ENCODE measurements around the gene ELOA. TPM values are rescaled to one million over a fixed set of nuclear protein-coding genes. Genes with fewer than 3 reads are reported as not detected.

ELOA gene
- total RNA-seq (2014; rRNA removed; shearing (Covaris generic)) (44.3 and 49.6 TPM in 2 replicates), polyA plus RNA-seq (2016; fragmentation: Nextera tagmentation; extraction: Ambion mirVana) (46.4 and 50.1 TPM in 2 replicates)

- 0 to 1% methylated on average over 50 to 68 of the region's 119 CpGs for WGBS, 2 experiments (ENCODE audit: low coverage in 1 of 2, low lambda C conversion rate in 2 of 2, missing lambda C conversion rate in 2 of 2)
- DNase-seq: peak; percentile 90
- Histone ChIP-seq H3K9ac (peak within 1 kb of the TSS; percentile 90), H4K20me1 (ENCODE audit: insufficient read depth) (peaks cover 13% of the 10 kb centered on the region), H3K9me3 (ENCODE audit: low read depth) (no peaks in the 10 kb centered on the region), H3K27me3 (replicated peaks; ENCODE audit: insufficient read depth) (no peaks in the 10 kb centered on the region), H3K4me2 (ENCODE audit: unreplicated experiment) (peak within 1 kb of the TSS; percentile 94), H3K9me2 (ENCODE audit: insufficient read depth) (no peaks in the 10 kb centered on the region), H3K4me1 (ENCODE audit: insufficient read depth) (peaks cover 43% of the 10 kb centered on the region), H3K79me2 (ENCODE audit: insufficient read depth) (peaks cover 90% of the 10 kb centered on the region), H2AFZ (peak within 1 kb of the TSS; percentile 85), H3K27ac (peak within 1 kb of the TSS; percentile 75), H3K4me3 (peak within 1 kb of the TSS; percentile 90), H3F3A (ENCODE audit: insufficient read depth) (peaks cover 50% of the 10 kb centered on the region), H3K36me3 (ENCODE audit: low read depth) (peaks cover 11% of the 10 kb centered on the region; the same call in 1 of the 2 replicates)
- in situ Hi-C loops (cut with MboI): no loop called here
- TF ChIP-seq EZH2phosphoT487 (IDR thresholded peaks at IDR 0.05; ENCODE audit: insufficient read depth, low read depth) (no peak), EZH2 (IDR thresholded peaks at IDR 0.05; ENCODE audit: insufficient read depth, poor library complexity, severe bottlenecking) (no peak)
Observed at GRCh38 chr1:23743287-23744152, at the start of gene ELOA. TSS of gene ELOA (plus strand) at chr1:23743471. CDS start at chr1:23743504, 33 bp downstream.

DNA sequence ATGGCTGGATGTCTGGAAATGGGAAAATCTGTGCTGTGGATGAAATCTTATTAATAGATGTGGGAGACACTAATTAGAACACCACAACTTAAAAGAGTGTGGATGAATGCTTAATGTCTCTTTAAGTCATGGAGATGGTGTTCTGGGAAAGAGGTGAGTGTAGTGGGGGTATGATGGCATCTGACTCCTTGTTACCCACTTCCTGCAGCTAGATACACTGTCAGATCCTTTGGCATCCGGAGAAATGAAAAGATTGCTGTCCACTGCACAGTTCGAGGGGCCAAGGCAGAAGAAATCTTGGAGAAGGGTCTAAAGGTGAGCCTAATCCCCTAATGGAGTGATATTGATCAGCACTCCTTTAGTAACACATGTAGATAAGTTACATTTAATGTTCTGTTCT lies 49.7 kb upstream of the ELOA start:
- H3K9me3 ChIP-seq (ENCODE audit: low read depth): no peaks in the 10 kb centered on the region
- no peaks in the 10 kb centered on the region for H3K27me3 ChIP-seq (replicated peaks; ENCODE audit: insufficient read depth)
- peaks cover 60% of the 10 kb centered on the region for H3K36me3 ChIP-seq (ENCODE audit: low read depth)
- H2AFZ ChIP-seq: no peak overlapping the region
- H3K9me2 ChIP-seq (ENCODE audit: insufficient read depth): no peaks in the 10 kb centered on the region
- 97 to 100% methylated on average over 2 of the region's 2 CpGs for WGBS, 2 experiments (ENCODE audit: low coverage in 1 of 2, low lambda C conversion rate in 2 of 2, missing lambda C conversion rate in 2 of 2)
- in situ Hi-C loops (cut with MboI): no loop called here
- no peak for DNase-seq
- H3K4me2 ChIP-seq (ENCODE audit: unreplicated experiment): peak overlapping the region; percentile 100
- peak overlapping the region; percentile 98 for H3K9ac ChIP-seq
- H3K4me3 ChIP-seq: peak overlapping the region; percentile 95
- peak overlapping the region; percentile 84; the same call in 1 of the 2 replicates for H3K27ac ChIP-seq
- H3F3A ChIP-seq (ENCODE audit: insufficient read depth): peaks cover 57% of the 10 kb centered on the region
- TF ChIP-seq EZH2phosphoT487 (IDR thresholded peaks at IDR 0.05; ENCODE audit: insufficient read depth, low read depth) (no peak), EZH2 (IDR thresholded peaks at IDR 0.05; ENCODE audit: insufficient read depth, poor library complexity, severe bottlenecking) (no peak)
- peaks cover 70% of the 10 kb centered on the region for H3K79me2 ChIP-seq (ENCODE audit: insufficient read depth)
- peaks cover 47% of the 10 kb centered on the region for H3K4me1 ChIP-seq (ENCODE audit: insufficient read depth)
- H4K20me1 ChIP-seq (ENCODE audit: insufficient read depth): peaks cover 33% of the 10 kb centered on the region

GRCh38 chr1:23694371-23694770 lies 48.9 kb upstream of the ELOA start:
- Histone ChIP-seq H3K9ac (peak overlapping the region; percentile 98), H3K4me3 (0 out of 2 replicates have a peak overlapping the region, but pooled peaks have one; percentile 4), H2AFZ (no peak overlapping the region), H3K9me3 (ENCODE audit: low read depth) (no peaks in the 10 kb centered on the region), H4K20me1 (ENCODE audit: insufficient read depth) (peaks cover 33% of the 10 kb centered on the region), H3K27ac (no peak overlapping the region), H3K27me3 (replicated peaks; ENCODE audit: insufficient read depth) (no peaks in the 10 kb centered on the region), H3F3A (ENCODE audit: insufficient read depth) (peaks cover 58% of the 10 kb centered on the region), H3K4me2 (ENCODE audit: unreplicated experiment) (no peak overlapping the region), H3K9me2 (ENCODE audit: insufficient read depth) (no peaks in the 10 kb centered on the region), H3K4me1 (ENCODE audit: insufficient read depth) (peaks cover 47% of the 10 kb centered on the region), H3K79me2 (ENCODE audit: insufficient read depth) (peaks cover 78% of the 10 kb centered on the region), H3K36me3 (ENCODE audit: low read depth) (peaks cover 67% of the 10 kb centered on the region)
- in situ Hi-C loops (cut with MboI): no loop called here
- WGBS, 2 experiments (ENCODE audit: low coverage in 1 of 2, low lambda C conversion rate in 2 of 2, missing lambda C conversion rate in 2 of 2): 65 to 68% methylated on average over 3 of the region's 3 CpGs
- DNase-seq: no peak
- no peak for TF ChIP-seq EZH2phosphoT487 (IDR thresholded peaks at IDR 0.05; ENCODE audit: insufficient read depth, low read depth)
- TF ChIP-seq EZH2 (IDR thresholded peaks at IDR 0.05; ENCODE audit: insufficient read depth, poor library complexity, severe bottlenecking): no peak

- H3K36me3 ChIP-seq (ENCODE audit: low read depth): peaks cover 79% of the 10 kb centered on the region
- 96 to 99% methylated on average over 3 of the region's 3 CpGs for WGBS, 2 experiments (ENCODE audit: low coverage in 1 of 2, low lambda C conversion rate in 2 of 2, missing lambda C conversion rate in 2 of 2)
- DNase-seq: no peak
Observed at GRCh38 chr1:23695667-23696066, 47.6 kb upstream of the ELOA start.

More at GRCh38 chr1:23695667-23696066, 47.6 kb upstream of the ELOA start:
- H3K9me2 ChIP-seq (ENCODE audit: insufficient read depth): no peaks in the 10 kb centered on the region
- H3K27ac ChIP-seq: peak overlapping the region; percentile 43; the same call in 1 of the 2 replicates
- H3K79me2 ChIP-seq (ENCODE audit: insufficient read depth): peaks cover 91% of the 10 kb centered on the region
- H3K4me1 ChIP-seq (ENCODE audit: insufficient read depth): peaks cover 52% of the 10 kb centered on the region
- H3K27me3 ChIP-seq (replicated peaks; ENCODE audit: insufficient read depth): no peaks in the 10 kb centered on the region
- H3K9me3 ChIP-seq (ENCODE audit: low read depth): no peaks in the 10 kb centered on the region
- peak overlapping the region; percentile 45 for H3K4me2 ChIP-seq (ENCODE audit: unreplicated experiment)
- peaks cover 58% of the 10 kb centered on the region for H3F3A ChIP-seq (ENCODE audit: insufficient read depth)
- no peak overlapping the region for H2AFZ ChIP-seq
- in situ Hi-C loops (cut with MboI): no loop called here
- no peak overlapping the region for H3K4me3 ChIP-seq
- H4K20me1 ChIP-seq (ENCODE audit: insufficient read depth): peaks cover 33% of the 10 kb centered on the region
- TF ChIP-seq EZH2 (IDR thresholded peaks at IDR 0.05; ENCODE audit: insufficient read depth, poor library complexity, severe bottlenecking): no peak
- TF ChIP-seq EZH2phosphoT487 (IDR thresholded peaks at IDR 0.05; ENCODE audit: insufficient read depth, low read depth): no peak
- peak overlapping the region; percentile 11; the same call in 1 of the 2 replicates for H3K9ac ChIP-seq
